Vagina (tissue), 2 donors: ENCODE results near the gene PPFIBP1.

Experiments
- POLR2A ChIP-seq, 2 donors: fragments of 450-650 bp; IDR thresholded peaks; one replicate each; pipeline ENCODE4 v1.6.1; 2017; ENCODE audit warnings: antibody characterized with exemption in 2 of 2, mild to moderate bottlenecking in 2 of 2, moderate library complexity in 2 of 2
- POLR2AphosphoS5 ChIP-seq, 2 donors: sonication (generic); formaldehyde crosslinking; IDR thresholded peaks; one replicate each; pipeline ENCODE4 v1.9.0; 2017; ENCODE audit warnings: antibody characterized with exemption in 2 of 2, mild to moderate bottlenecking in 2 of 2, low read depth in 1 of 2; ENCODE audit not compliant: insufficient read depth in 1 of 2
- TF ChIP-seq, protein P1 (sequence below), 3 experiments: fragments of 450-650 bp in 2 of 3; fragments of 200-600 bp in 1 of 3; sonication (generic) in 1 of 3; IDR thresholded peaks; one replicate each; pipeline ENCODE4 v1.5.1; 2017 to 2019; ENCODE audit warnings: antibody characterized with exemption in 3 of 3, mild to moderate bottlenecking in 2 of 3, moderate library complexity in 2 of 3

- TF ChIP-seq POLR2A (IDR thresholded peaks at IDR 0.05), result no peak
- TF ChIP-seq, protein P1, sequence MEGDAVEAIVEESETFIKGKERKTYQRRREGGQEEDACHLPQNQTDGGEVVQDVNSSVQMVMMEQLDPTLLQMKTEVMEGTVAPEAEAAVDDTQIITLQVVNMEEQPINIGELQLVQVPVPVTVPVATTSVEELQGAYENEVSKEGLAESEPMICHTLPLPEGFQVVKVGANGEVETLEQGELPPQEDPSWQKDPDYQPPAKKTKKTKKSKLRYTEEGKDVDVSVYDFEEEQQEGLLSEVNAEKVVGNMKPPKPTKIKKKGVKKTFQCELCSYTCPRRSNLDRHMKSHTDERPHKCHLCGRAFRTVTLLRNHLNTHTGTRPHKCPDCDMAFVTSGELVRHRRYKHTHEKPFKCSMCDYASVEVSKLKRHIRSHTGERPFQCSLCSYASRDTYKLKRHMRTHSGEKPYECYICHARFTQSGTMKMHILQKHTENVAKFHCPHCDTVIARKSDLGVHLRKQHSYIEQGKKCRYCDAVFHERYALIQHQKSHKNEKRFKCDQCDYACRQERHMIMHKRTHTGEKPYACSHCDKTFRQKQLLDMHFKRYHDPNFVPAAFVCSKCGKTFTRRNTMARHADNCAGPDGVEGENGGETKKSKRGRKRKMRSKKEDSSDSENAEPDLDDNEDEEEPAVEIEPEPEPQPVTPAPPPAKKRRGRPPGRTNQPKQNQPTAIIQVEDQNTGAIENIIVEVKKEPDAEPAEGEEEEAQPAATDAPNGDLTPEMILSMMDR (IDR thresholded peaks at IDR 0.05), result no peak
- TF ChIP-seq POLR2AphosphoS5 (IDR thresholded peaks at IDR 0.05; ENCODE audit: insufficient read depth in 1 of 2, low read depth in 1 of 2), result no peak
These were observed 165.7 kb downstream of the PPFIBP1 start for GRCh38 chr12:27689558-27690180.
